ENCODE results near the gene ESR2. TPM values are rescaled to one million over a fixed set of nuclear protein-coding genes. Genes with fewer than 3 reads are reported as not detected.
"Not testable (repeated sequence)": the region's sequence is repeated elsewhere in the genome, so short reads cannot be mapped to it uniquely, and the experiment has no call there.

Gene ESR2
- total RNA-seq, 2 experiments from 2014 or later: 0.17 to 0.45 TPM

DNA sequence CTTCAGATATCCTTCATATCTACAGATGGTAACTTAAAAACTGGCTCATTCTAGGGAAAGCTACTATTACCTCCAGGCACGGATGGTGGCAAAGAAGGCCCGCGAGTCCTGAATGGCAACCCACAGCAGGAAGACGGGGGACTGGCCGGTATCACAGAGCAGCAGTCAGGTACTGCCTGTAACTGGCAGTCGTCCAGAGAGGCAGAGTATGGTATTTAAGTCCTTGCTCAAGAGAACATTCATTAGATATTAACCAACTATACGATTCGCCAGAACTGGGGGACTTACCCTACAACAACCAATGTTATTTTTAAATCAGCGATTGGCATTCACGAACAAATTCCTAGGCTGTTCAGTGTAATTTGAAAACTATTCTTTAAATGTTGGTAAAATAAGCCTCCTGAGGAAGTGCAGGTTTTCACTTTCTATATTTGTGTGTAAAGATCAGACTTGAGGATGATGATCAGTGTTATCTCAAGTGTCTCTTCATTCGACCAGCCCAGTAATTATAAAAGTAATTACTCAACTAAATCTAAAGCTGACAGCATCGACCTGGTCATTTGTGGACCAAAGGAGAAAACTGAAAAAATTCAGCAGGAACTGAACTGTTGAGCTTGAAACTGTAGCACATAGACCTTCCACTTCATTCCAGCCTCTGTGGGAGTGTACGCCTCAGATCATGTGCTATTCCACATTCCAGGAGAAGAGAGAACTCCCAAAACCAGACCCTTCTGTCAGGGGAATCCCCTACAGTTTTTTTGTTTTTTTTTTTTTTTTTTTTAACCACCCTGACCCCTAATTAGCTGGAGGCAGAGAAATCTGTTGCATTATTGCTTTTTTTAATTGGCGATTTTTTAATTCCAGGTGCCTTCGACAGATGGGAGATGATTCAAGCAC lies 75.6 kb downstream of the ESR2 start:
- no peak for DNase-seq
- ChIA-PET POLR2A (no interaction called here), CTCF (interaction anchor here (0.6 to 0.8 kb wide), 3 partner anchors 85 to 484 kb away, joined by 3 to 4 read pairs (median 3); no protein-coding TSS in a partner anchor)
- H3K9me3 Mint-ChIP-seq: no peaks in the 10 kb centered on the region
- H3K27ac Mint-ChIP-seq: no peak overlapping the region
- no peaks in the 10 kb centered on the region for H3K4me1 Mint-ChIP-seq (ENCODE audit: low read depth)
- peaks cover 46% of the 10 kb centered on the region for H3K36me3 Mint-ChIP-seq
- intact Hi-C loops (cut with micrococcal nuclease): no loop called here
- no peak overlapping the region for H3K4me3 Mint-ChIP-seq
- H3K27me3 Mint-ChIP-seq: no peaks in the 10 kb centered on the region

DNA sequence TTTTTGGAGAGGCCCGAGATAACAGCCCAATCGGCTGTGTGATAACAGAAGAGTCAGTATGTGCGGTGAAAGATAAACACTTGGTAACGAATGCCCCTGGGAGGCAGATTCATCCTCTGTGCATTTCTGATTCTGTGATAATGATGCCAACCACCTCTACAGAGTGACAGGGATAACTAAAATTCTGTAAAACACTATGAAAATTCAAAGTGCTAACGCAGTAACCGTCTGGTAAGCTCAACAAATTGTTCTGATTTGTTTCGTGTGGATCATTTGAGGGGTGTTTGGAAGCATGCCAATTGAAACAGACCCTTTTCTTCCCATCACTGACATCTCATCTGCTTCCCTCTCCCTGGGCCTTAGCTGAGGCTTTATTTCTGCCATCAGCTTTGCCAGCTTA lies 76.3 kb downstream of the ESR2 start:
- Mint-ChIP-seq H3K27me3 (no peaks in the 10 kb centered on the region), H3K9me3 (no peaks in the 10 kb centered on the region), H3K36me3 (peaks cover 42% of the 10 kb centered on the region), H3K27ac (no peak overlapping the region), H3K4me3 (no peak overlapping the region), H3K4me1 (ENCODE audit: low read depth) (no peaks in the 10 kb centered on the region)
- DNase-seq: no peak
- ChIA-PET POLR2A (no interaction called here), CTCF (interaction anchor here (1.6 kb wide), 1 partner anchor 86 kb away, joined by 6 read pairs; no protein-coding TSS in a partner anchor)
- intact Hi-C loops (cut with micrococcal nuclease): no loop called here

- CTCF ChIA-PET: interaction anchor here (1.6 kb wide), 1 partner anchor 86 kb away, joined by 6 read pairs; no protein-coding TSS in a partner anchor
- intact Hi-C loops (cut with micrococcal nuclease): no loop called here
- H3K36me3 Mint-ChIP-seq: peaks cover 46% of the 10 kb centered on the region
- no peak overlapping the region for H3K4me3 Mint-ChIP-seq
- no peaks in the 10 kb centered on the region for H3K9me3 Mint-ChIP-seq
- POLR2A ChIA-PET: no interaction called here
- no peaks in the 10 kb centered on the region for H3K4me1 Mint-ChIP-seq (ENCODE audit: low read depth)
- DNase-seq: no peak
- no peaks in the 10 kb centered on the region for H3K27me3 Mint-ChIP-seq
- H3K27ac Mint-ChIP-seq: no peak overlapping the region
Measured at GRCh38 chr14:64217308-64217707, 76.9 kb downstream of the ESR2 start.

DNA sequence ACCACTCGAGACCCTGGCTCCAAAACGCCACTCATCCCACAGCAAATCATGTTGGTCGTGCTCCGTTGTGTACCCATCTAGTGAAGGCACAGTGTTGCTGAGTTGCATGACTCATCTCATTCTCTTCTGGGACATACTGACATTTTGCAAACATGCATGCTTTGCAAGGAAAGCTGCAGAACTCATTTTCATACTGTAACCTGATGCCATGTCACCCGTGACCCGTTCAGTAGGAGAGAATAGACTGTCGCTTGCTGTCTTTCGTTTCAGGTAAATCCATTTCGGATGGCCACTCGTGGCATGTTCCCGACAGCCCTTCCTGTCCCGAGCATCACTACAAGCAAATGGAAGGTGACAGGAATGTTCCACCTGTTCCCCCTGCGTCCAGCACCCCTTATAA lies 78.2 kb downstream of the ESR2 start:
- H3K36me3 Mint-ChIP-seq: peaks cover 43% of the 10 kb centered on the region
- no peak for DNase-seq
- no peak overlapping the region for H3K27ac Mint-ChIP-seq

GRCh38 chr14:64215274-64215673 lies 78.9 kb downstream of the ESR2 start:
- Mint-ChIP-seq H3K27me3 (no peaks in the 10 kb centered on the region), H3K27ac (no peak overlapping the region), H3K4me1 (ENCODE audit: low read depth) (no peaks in the 10 kb centered on the region), H3K9me3 (no peaks in the 10 kb centered on the region), H3K36me3 (peaks cover 43% of the 10 kb centered on the region), H3K4me3 (no peak overlapping the region)
- intact Hi-C loops (cut with micrococcal nuclease): no loop called here
- POLR2A ChIA-PET: no interaction called here
- DNase-seq: no peak
- CTCF ChIA-PET: no interaction called here

More for the DNA sequence above, 78.2 kb downstream of the ESR2 start:
- no peak overlapping the region for H3K4me3 Mint-ChIP-seq
- CTCF ChIA-PET: no interaction called here
- no peaks in the 10 kb centered on the region for H3K4me1 Mint-ChIP-seq (ENCODE audit: low read depth)
- POLR2A ChIA-PET: no interaction called here
- H3K27me3 Mint-ChIP-seq: no peaks in the 10 kb centered on the region
- intact Hi-C loops (cut with micrococcal nuclease): no loop called here
- H3K9me3 Mint-ChIP-seq: no peaks in the 10 kb centered on the region

DNA sequence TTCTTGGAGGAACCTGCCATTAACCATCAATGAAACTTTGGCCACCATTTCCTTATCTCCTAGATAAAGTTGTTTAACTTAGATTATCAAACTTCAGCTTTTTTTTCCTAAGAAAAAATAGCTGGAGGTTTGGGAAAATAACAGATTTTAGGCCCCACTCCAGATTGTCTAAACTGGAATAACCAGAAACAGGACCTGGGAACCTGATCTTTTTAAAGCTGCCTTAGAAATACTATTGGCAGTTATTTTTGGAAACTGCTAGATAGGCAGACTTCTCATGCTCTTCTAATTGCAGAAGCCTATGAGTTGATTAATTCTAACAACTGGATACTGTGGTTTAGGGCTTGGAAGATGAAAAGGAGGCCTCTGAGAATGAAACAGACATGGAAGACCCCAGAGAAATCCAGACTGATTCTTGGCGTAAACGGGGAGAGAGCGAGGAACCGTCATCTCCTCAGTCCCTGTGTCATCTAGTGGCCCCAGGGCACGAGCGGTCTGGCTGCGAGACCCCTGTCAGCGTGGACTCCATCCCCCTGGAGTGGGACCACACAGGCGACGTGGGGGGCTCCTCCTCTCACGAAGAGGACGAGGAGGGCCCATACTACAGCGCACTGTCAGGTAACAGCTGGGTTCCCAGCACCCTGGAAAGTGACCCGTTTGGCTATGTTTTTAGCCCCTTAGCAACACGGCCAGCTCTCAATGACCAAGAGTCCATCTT lies 80.2 kb downstream of the ESR2 start:
- ChIA-PET CTCF (no interaction called here), POLR2A (no interaction called here)
- H3K27me3 Mint-ChIP-seq: no peaks in the 10 kb centered on the region
- H3K36me3 Mint-ChIP-seq: peaks cover 43% of the 10 kb centered on the region
- H3K27ac Mint-ChIP-seq: no peak overlapping the region
- no peaks in the 10 kb centered on the region for H3K4me1 Mint-ChIP-seq (ENCODE audit: low read depth)
- no peak overlapping the region for H3K4me3 Mint-ChIP-seq
- intact Hi-C loops (cut with micrococcal nuclease): no loop called here
- DNase-seq: no peak
- H3K9me3 Mint-ChIP-seq: no peaks in the 10 kb centered on the region

GRCh38 chr14:64213086-64213485 lies 81.1 kb downstream of the ESR2 start:
- peaks cover 39% of the 10 kb centered on the region for H3K36me3 Mint-ChIP-seq
- ChIA-PET POLR2A (no interaction called here), CTCF (no interaction called here)
- H3K9me3 Mint-ChIP-seq: no peaks in the 10 kb centered on the region
- no peak overlapping the region for H3K27ac Mint-ChIP-seq
- intact Hi-C loops (cut with micrococcal nuclease): no loop called here
- DNase-seq: no peak
- no peak overlapping the region for H3K4me3 Mint-ChIP-seq
- H3K27me3 Mint-ChIP-seq: no peaks in the 10 kb centered on the region
- H3K4me1 Mint-ChIP-seq (ENCODE audit: low read depth): no peaks in the 10 kb centered on the region

DNA sequence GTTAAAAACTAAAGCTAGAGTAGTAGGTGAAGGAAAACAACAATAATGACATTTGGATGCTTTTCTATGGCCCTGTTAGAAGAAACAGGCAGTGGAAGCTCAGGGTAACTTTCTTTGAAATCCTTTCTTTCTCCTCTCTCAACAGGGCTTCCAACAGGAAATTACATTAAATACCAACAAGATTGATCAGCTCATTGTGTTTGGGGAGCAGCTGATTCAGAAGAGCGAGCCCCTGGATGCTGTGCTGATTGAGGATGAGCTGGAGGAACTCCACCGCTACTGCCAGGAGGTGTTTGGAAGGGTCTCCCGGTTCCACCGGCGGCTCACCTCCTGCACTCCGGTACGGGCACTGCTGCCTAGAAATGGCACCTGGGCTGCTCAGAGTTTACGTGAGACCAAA lies 81.5 kb downstream of the ESR2 start:
- no peak overlapping the region for H3K27ac Mint-ChIP-seq
- H3K9me3 Mint-ChIP-seq: no peaks in the 10 kb centered on the region
- DNase-seq: no peak
- CTCF ChIA-PET: no interaction called here
- intact Hi-C loops (cut with micrococcal nuclease): no loop called here
- H3K27me3 Mint-ChIP-seq: no peaks in the 10 kb centered on the region
- H3K4me1 Mint-ChIP-seq (ENCODE audit: low read depth): no peaks in the 10 kb centered on the region
- POLR2A ChIA-PET: no interaction called here
- H3K36me3 Mint-ChIP-seq: peaks cover 37% of the 10 kb centered on the region
- H3K4me3 Mint-ChIP-seq: no peak overlapping the region

GRCh38 chr14:64210912-64211311 lies 83.3 kb downstream of the ESR2 start:
- H3K27me3 Mint-ChIP-seq; CTCF ChIA-PET; POLR2A ChIA-PET; H3K27ac Mint-ChIP-seq; H3K4me1 Mint-ChIP-seq (ENCODE audit: low read depth); H3K4me3 Mint-ChIP-seq; intact Hi-C loops (cut with micrococcal nuclease); H3K9me3 Mint-ChIP-seq; DNase-seq: not testable (repeated sequence)
- peaks cover 28% of the 10 kb centered on the region for H3K36me3 Mint-ChIP-seq

DNA sequence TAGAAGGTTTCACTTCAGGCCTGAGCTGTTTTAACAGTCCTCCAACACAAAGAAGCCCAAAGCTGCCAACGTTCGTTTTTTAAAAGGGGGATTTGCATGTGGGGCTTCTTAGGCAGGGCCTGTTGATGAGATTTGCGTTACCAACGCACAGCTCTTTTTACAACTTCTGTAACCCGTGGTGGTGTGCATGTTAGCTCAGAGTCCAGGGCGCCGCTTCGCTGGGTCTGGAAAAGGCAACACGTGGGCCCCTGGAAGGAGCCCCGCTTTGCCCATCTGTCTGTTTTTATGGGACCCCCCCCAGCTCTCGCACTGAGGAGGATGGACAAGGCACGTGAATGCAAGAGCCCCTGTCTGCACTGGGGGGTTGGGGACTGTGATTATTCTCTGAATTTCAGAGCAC lies 84.0 kb downstream of the ESR2 start:
- no peak for DNase-seq
- no peaks in the 10 kb centered on the region for H3K4me1 Mint-ChIP-seq (ENCODE audit: low read depth)
- intact Hi-C loops (cut with micrococcal nuclease): no loop called here
- peaks cover 23% of the 10 kb centered on the region for H3K36me3 Mint-ChIP-seq
- no peaks in the 10 kb centered on the region for H3K9me3 Mint-ChIP-seq
- ChIA-PET CTCF (no interaction called here), POLR2A (no interaction called here)
- no peak overlapping the region for H3K4me3 Mint-ChIP-seq
- H3K27ac Mint-ChIP-seq: no peak overlapping the region
- no peaks in the 10 kb centered on the region for H3K27me3 Mint-ChIP-seq

DNA sequence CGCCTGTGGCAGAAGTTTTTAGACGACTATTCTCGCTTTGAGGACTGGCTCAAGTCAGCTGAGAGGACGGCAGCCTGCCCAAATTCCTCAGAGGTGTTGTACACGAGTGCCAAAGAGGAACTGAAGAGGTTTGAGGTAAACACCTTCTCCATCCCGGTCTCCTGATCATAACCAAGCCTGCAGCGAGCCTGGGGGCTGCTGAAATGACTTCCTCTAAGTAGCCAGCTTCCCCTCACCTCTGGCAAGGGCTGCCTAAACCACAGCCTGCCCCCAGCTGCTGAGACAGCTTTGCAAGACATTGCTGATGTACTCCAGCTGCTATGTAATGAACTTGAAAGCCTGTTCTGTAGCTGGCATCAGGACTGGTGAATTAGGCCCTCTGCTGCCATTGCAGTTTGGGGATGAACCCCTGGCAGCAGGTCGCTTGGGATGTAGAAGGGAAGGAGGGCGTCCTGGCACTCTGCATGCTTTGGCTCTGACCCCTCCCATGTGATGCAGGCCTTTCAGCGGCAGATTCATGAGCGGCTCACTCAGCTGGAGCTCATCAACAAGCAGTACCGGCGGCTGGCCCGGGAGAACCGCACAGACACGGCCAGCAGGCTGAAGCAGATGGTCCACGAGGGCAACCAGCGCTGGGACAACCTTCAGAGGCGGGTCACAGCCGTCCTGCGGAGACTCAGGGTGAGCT lies 84.6 kb downstream of the ESR2 start:
- Mint-ChIP-seq H3K36me3 (peaks cover 21% of the 10 kb centered on the region), H3K27ac (no peak overlapping the region), H3K27me3 (no peaks in the 10 kb centered on the region), H3K9me3 (no peaks in the 10 kb centered on the region), H3K4me1 (ENCODE audit: low read depth) (no peaks in the 10 kb centered on the region), H3K4me3 (no peak overlapping the region)
- intact Hi-C loops (cut with micrococcal nuclease): no loop called here
- ChIA-PET POLR2A (interaction anchor here (1.1 kb wide), 1 partner anchor 12 kb away, joined by 3 read pairs; no protein-coding TSS in a partner anchor), CTCF (no interaction called here)
- DNase-seq: no peak

DNA sequence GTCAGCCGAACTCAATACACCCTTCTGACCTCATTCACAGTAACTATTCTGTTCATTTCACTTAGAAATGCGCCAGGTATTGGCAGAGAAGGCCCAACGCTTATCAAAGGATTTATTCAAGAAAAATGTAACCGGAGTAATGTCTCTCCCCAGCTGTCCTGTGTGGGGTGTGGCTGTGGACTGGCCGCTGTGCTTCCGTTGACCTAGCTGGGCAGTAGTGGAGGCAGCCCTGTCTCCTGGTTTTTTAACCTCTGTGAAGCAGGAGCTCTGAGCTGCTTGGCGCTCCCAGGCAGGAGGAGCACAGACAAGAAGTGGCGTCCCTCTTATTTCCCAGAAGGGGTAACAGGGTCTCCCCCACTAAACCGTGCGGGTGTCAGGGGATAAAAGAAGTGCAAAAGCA lies 85.2 kb downstream of the ESR2 start:
- Mint-ChIP-seq H3K9me3 (no peaks in the 10 kb centered on the region), H3K36me3 (peaks cover 19% of the 10 kb centered on the region), H3K4me3 (no peak overlapping the region), H3K27me3 (no peaks in the 10 kb centered on the region), H3K27ac (no peak overlapping the region), H3K4me1 (ENCODE audit: low read depth) (no peaks in the 10 kb centered on the region)
- CTCF ChIA-PET: no interaction called here
- DNase-seq: no peak
- POLR2A ChIA-PET: interaction anchor here (1.1 kb wide), 1 partner anchor 13 kb away, joined by 3 read pairs; no protein-coding TSS in a partner anchor
- intact Hi-C loops (cut with micrococcal nuclease): no loop called here

All from activated CD4-positive, alpha-beta memory T cell treated with anti-CD3 and anti-CD28 coated beads for 36 hours (primary cell).